DND-41 (cell line): ENCODE data around the gene CKLF.

Experiments
- ATAC-seq: fragments of 200-7000 bp; cut with Tn5 transposase; 3 replicates; pipeline ENCODE4 v1.9.1; 2021; ENCODE audit warnings: low read depth; ENCODE audit not compliant: insufficient read depth
- DNase-seq: peaks from one replicate; pipeline ENCODE4 v3.0.0-alpha.2; 2020
- H2AFZ ChIP-seq: 2 replicates; pipeline ENCODE4 v1.6.0; 2012; ENCODE audit warnings: low read depth, low read length
- H3K27ac ChIP-seq: 2 replicates; pipeline ENCODE4 v1.5.1; 2012; ENCODE audit warnings: low read length, inconsistent platforms
- H3K27me3 ChIP-seq: fragments of 200-600 bp; sonication (generic); 2 replicates; pipeline ENCODE4 v1.6.0; 2012; ENCODE audit warnings: low read length, mild to moderate bottlenecking, inconsistent platforms; ENCODE audit not compliant: insufficient read depth, poor library complexity
- H3K36me3 ChIP-seq: 2 replicates; pipeline ENCODE4 v1.5.1; 2012; ENCODE audit warnings: low read length, inconsistent platforms; ENCODE audit not compliant: insufficient read depth
- H3K4me1 ChIP-seq: 2 replicates; pipeline ENCODE4 v1.5.1; 2012; ENCODE audit warnings: mild to moderate bottlenecking, low read length; ENCODE audit not compliant: insufficient read depth
- H3K4me2 ChIP-seq: 2 replicates; pipeline ENCODE4 v1.6.0; 2012; ENCODE audit warnings: mild to moderate bottlenecking, moderate library complexity, low read length, inconsistent platforms; ENCODE audit not compliant: insufficient read depth
- H3K4me3 ChIP-seq, 2 experiments: fragments of 200-600 bp in 1 of 2; shearing (Covaris generic) in 1 of 2; 2 replicates each; pipeline ENCODE4 v1.5.1; 2012 to 2016; ENCODE audit warnings: inconsistent platforms in 2 of 2, low read length in 2 of 2, mild to moderate bottlenecking in 2 of 2, low read depth in 1 of 2, moderate library complexity in 1 of 2
- H3K79me2 ChIP-seq: 2 replicates; pipeline ENCODE4 v1.6.0; 2012; ENCODE audit warnings: low read length, inconsistent platforms; ENCODE audit not compliant: insufficient read depth
- H3K9ac ChIP-seq: 2 replicates; pipeline ENCODE4 v1.6.0; 2012; ENCODE audit warnings: low read depth, mild to moderate bottlenecking, inconsistent platforms, low read length, moderate library complexity
- H3K9me3 ChIP-seq: 2 replicates; pipeline ENCODE4 v1.5.1; 2012; ENCODE audit warnings: low read length, moderate library complexity, mild to moderate bottlenecking, inconsistent platforms; ENCODE audit not compliant: insufficient read depth, severe bottlenecking
- H4K20me1 ChIP-seq: 2 replicates; pipeline ENCODE4 v1.6.0; 2012; ENCODE audit warnings: low read length; ENCODE audit not compliant: insufficient read depth
- EZH2 ChIP-seq: IDR thresholded peaks from 3 replicates; pipeline ENCODE4 v1.6.1; 2012; ENCODE audit warnings: borderline replicate concordance, low read depth, mild to moderate bottlenecking, moderate library complexity, low read length, inconsistent platforms; ENCODE audit not compliant: severe bottlenecking
- TF ChIP-seq, protein P1 (sequence below): IDR thresholded peaks from 2 replicates; pipeline ENCODE4 v1.5.1; 2012; ENCODE audit warnings: borderline replicate concordance, low read length, moderate library complexity, mild to moderate bottlenecking; ENCODE audit not compliant: poor library complexity, severe bottlenecking; ENCODE audit errors: extremely low read depth

The CKLF gene

DNA sequence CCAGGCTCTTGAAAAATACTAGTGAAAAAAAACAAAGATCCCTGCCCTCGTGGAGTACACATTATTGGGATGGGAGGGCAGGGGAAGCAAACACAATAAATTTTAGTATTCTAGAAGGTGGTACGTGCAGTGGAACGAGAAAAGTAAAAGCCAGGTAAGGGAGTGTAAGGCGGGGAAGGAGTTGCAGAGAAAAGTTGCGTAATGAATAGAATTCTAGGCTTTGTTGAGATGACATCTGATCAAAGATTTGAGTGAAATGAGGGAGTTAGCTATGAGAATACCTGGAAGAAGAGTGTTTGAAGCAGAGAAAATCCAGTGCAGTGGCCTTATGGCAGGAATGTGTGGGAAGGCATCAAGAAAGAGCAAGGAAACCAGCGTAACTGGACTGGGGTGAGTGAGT is 2.1 kb downstream of the CKLF start:
- Histone ChIP-seq H3K9ac (peak overlapping the region; percentile 71), H3K27me3 (no peaks in the 10 kb centered on the region), H3K4me2 (peak overlapping the region; percentile 70), H2AFZ (no peak overlapping the region), H3K36me3 (peaks cover 61% of the 10 kb centered on the region), H4K20me1 (peaks cover 46% of the 10 kb centered on the region; the same call in 1 of the 2 replicates), H3K9me3 (no peaks in the 10 kb centered on the region), H3K27ac (peak overlapping the region; percentile 97; the same call in 1 of the 2 replicates), H3K79me2 (peaks cover 87% of the 10 kb centered on the region), H3K4me3 (peak overlapping the region in 1 of 2 experiments; percentile 86; a peak in 2 of 4 replicates), H3K4me1 (peaks cover 91% of the 10 kb centered on the region)
- DNase-seq (no peak), ATAC-seq (no peak)
- no peak for TF ChIP-seq EZH2
- TF ChIP-seq, protein P1, sequence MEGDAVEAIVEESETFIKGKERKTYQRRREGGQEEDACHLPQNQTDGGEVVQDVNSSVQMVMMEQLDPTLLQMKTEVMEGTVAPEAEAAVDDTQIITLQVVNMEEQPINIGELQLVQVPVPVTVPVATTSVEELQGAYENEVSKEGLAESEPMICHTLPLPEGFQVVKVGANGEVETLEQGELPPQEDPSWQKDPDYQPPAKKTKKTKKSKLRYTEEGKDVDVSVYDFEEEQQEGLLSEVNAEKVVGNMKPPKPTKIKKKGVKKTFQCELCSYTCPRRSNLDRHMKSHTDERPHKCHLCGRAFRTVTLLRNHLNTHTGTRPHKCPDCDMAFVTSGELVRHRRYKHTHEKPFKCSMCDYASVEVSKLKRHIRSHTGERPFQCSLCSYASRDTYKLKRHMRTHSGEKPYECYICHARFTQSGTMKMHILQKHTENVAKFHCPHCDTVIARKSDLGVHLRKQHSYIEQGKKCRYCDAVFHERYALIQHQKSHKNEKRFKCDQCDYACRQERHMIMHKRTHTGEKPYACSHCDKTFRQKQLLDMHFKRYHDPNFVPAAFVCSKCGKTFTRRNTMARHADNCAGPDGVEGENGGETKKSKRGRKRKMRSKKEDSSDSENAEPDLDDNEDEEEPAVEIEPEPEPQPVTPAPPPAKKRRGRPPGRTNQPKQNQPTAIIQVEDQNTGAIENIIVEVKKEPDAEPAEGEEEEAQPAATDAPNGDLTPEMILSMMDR, result no peak

DNA sequence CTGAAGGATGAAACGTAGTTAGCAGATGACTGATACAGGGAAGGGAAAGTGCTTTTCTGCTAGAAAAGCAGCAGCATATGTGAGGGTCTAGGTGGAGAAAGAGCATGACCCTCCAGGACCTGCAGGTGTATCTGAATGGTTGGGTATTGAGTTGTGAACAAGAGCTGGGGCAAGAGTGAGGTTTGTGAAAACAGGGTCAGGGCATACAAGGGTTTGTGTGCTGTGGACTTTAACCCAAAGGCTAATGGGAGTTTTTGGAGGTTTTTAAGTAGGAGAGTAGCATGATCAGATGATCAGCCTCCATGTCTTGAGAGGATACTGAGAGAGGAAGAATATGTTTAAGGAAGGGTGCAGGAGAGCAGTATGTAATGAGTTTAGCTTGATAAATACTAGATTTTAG is 7.7 kb downstream of the CKLF start:
- peak overlapping the region; percentile 28 for H3K4me2 ChIP-seq

DNA sequence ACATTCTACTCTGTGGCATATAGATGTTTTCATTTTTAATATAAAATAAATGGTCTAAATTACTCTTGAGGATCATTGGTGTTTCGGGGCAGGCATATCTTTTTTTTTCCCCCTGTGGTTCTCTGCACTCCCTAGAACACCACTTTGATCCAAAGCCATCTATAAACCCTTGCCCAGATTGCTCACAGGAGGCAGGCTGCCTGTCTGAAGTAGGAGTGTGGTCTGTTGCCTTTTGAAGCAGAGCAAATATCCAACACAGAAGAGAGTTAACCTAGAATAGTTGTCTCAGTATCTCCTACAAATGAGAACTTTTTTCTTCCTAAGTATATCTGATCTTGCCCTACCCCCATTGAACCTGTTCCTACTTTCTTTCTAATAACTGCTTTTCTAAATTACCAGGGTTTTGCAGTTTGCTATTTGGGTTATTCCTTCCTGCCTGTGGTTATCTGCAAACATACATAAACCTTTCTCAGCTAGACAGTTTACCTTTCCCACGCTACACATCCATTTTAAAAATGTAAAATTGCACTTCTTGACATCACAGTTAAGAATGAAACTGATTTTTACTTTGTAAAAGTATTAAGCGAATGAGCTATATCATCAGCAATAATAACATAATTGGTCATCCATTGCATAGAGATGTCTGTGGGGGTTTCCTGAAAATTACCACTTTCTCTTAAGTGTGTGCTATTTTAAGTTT is 9.2 kb downstream of the CKLF start:
- Histone ChIP-seq H4K20me1 (peaks cover 51% of the 10 kb centered on the region), H3K9ac (0 out of 2 replicates have a peak overlapping the region, but pooled peaks have one; percentile 15), H3K36me3 (peaks cover 98% of the 10 kb centered on the region), H3K4me3 (no peak overlapping the region), H3K27ac (peak overlapping the region; percentile 59; the same call in 1 of the 2 replicates), H3K79me2 (peaks cover 89% of the 10 kb centered on the region), H3K4me2 (peak overlapping the region; percentile 28; the same call in 1 of the 2 replicates), H3K27me3 (no peaks in the 10 kb centered on the region), H2AFZ (no peak overlapping the region), H3K4me1 (peaks cover 63% of the 10 kb centered on the region), H3K9me3 (no peaks in the 10 kb centered on the region)
- TF ChIP-seq EZH2, result no peak
- TF ChIP-seq, protein P1, result no peak
- ATAC-seq, result peak; percentile 80
- DNase-seq, result peak; percentile 56

More for the DNA sequence above, 7.7 kb downstream of the CKLF start:
- ATAC-seq (no peak), DNase-seq (no peak)
- H3K4me3 ChIP-seq, result no peak overlapping the region
- H3K4me1 ChIP-seq, result peaks cover 77% of the 10 kb centered on the region
- H3K27me3 ChIP-seq, result no peaks in the 10 kb centered on the region
- TF ChIP-seq, protein P1, result no peak
- no peak for TF ChIP-seq EZH2
- peaks cover 96% of the 10 kb centered on the region for H3K36me3 ChIP-seq
- H3K9ac ChIP-seq, result no peak overlapping the region
- H3K27ac ChIP-seq, result peak overlapping the region; percentile 59
- no peaks in the 10 kb centered on the region for H3K9me3 ChIP-seq
- H2AFZ ChIP-seq, result no peak overlapping the region
- peaks cover 57% of the 10 kb centered on the region; the same call in 1 of the 2 replicates for H4K20me1 ChIP-seq
- H3K79me2 ChIP-seq, result peaks cover 97% of the 10 kb centered on the region
